ENCODE results near the gene KIAA0753.
A peak's percentile ranks its signal among the peaks of the same experiment; 100 is the strongest.

KIAA0753 gene

DNA sequence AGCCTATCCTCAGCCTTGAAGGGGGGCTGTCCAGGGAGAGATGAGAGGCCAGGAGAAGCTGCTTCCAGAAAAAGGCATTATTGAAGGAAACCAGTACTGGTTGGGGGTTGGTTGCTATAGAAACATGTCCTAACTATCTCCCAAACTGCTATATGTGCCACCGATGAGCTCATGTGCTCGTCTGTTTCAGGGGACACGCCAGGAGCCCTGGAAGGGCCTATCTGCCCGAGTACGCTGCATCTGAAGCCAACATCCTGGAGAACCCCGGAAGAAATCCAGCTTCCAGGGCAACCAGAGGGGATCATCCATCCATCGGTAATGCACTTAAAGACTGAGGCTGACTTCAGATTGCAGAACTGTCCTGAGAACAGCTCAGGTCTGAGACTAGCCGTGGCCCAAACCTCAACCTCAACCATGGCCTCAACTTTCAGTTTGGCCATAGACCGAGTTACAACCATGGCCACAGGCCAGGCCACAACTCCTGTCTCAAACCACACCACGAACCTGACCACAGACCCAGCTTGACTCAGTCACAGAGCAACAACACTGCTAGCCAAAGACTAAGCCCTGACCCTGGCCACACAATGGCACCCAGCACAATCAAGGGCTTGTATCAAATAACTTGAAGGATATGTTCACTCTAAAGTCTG, 94.3 kb downstream of the KIAA0753 start:
- TF ChIP-seq, protein P1, sequence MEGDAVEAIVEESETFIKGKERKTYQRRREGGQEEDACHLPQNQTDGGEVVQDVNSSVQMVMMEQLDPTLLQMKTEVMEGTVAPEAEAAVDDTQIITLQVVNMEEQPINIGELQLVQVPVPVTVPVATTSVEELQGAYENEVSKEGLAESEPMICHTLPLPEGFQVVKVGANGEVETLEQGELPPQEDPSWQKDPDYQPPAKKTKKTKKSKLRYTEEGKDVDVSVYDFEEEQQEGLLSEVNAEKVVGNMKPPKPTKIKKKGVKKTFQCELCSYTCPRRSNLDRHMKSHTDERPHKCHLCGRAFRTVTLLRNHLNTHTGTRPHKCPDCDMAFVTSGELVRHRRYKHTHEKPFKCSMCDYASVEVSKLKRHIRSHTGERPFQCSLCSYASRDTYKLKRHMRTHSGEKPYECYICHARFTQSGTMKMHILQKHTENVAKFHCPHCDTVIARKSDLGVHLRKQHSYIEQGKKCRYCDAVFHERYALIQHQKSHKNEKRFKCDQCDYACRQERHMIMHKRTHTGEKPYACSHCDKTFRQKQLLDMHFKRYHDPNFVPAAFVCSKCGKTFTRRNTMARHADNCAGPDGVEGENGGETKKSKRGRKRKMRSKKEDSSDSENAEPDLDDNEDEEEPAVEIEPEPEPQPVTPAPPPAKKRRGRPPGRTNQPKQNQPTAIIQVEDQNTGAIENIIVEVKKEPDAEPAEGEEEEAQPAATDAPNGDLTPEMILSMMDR (conservative IDR thresholded peaks at IDR 0.05; ENCODE audit: control insufficient read depth, insufficient read depth, low read depth, low read length): no peak
- DNase-seq (ENCODE audit: low read depth): peak; percentile 81
- no peak overlapping the region for H3K4me3 ChIP-seq (ENCODE audit: control insufficient read depth, low read depth, low read length)

DNA sequence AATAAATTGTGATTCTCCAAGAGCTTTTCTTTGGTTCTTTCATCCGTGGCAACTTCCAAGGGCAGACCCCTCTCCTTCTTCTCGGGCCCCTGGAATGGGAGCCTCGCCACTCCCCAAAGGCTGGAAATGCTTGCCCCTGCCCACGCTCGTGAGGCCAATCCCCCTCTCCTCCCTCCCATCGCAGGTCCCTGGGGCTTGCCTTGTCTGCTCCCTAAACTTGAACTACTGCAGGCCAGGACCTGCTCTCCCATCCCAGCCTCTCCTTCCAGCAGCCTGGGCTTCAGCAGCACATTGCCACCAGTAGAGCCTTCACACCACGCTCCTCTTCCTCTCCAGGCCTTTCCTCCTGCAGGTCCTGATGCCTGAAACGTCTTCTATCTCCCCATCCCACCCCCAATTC, 95.2 kb downstream of the KIAA0753 start:
- no peak for DNase-seq (ENCODE audit: low read depth)
- H3K4me3 ChIP-seq (ENCODE audit: control insufficient read depth, low read depth, low read length): no peak overlapping the region
- TF ChIP-seq, protein P1 (conservative IDR thresholded peaks at IDR 0.05; ENCODE audit: control insufficient read depth, insufficient read depth, low read depth, low read length): no peak

DNA sequence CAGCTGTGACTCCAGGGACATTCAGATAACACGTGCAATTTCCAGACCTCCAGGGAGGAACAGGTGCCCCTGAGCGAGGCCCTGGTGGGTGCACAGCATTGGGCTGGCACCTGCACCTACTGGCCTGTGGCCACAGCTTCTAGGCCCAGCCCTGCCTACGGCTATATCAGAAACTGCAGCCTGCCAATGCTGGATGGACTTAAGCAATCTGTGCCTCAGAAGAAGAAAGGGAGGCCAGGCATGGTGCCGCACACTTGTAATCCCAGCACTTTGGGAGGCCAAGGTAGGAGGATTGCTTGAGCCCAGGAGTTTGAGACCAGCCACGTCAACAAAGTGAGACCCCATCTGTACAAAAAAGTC, 96.5 kb downstream of the KIAA0753 start:
- DNase-seq (ENCODE audit: low read depth): no peak
- TF ChIP-seq, protein P1 (conservative IDR thresholded peaks at IDR 0.05; ENCODE audit: control insufficient read depth, insufficient read depth, low read depth, low read length): no peak
- no peak overlapping the region for H3K4me3 ChIP-seq (ENCODE audit: control insufficient read depth, low read depth, low read length)

DNA sequence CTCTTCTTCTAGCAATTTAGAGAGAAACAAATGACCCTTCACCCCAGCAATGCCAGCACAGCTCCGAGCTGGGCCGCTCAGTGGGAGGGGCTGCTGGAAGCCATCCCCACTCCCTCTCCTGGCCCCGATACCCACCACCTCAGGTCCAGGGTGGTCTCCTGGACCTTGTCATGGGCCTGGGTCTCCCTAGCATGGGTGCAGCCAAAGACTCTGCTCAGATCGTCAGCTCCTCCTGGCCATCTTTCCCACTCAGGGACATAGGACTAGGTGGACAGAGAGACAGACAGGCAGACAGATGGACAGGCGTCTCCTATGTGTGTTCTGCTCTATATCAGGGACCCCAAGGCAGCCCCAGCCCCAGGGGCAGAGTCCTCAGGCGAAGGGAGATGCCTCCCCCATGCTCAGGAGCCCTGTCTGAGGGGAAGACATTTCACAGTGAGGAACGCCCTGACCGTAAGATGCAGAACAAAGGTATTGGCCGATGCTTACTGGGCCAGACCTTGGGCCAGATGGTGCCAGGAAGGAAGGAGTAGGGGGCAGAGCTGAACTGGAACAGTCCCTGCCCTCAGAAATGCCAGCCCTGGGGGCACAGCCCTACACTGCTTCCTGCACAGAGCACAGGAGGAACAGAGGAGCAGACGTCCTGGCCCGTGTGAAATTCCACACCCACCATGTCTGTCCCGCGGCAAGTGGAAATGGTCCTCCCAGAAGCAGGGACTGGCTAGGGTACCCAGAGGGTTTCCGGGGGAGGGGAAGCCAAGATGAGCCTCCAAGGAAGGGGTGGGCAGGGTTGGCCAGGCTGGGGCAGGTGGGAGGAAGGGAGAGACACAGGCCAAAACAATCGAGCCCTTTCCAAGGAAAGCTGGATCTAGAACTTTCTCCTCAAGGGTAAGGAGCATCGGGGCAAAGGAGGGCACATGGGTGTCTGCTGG, 97.2 kb downstream of the KIAA0753 start:
- no peak for DNase-seq (ENCODE audit: low read depth)
- TF ChIP-seq, protein P1 (conservative IDR thresholded peaks at IDR 0.05; ENCODE audit: control insufficient read depth, insufficient read depth, low read depth, low read length): no peak
- H3K4me3 ChIP-seq (ENCODE audit: control insufficient read depth, low read depth, low read length): no peak overlapping the region

DNA sequence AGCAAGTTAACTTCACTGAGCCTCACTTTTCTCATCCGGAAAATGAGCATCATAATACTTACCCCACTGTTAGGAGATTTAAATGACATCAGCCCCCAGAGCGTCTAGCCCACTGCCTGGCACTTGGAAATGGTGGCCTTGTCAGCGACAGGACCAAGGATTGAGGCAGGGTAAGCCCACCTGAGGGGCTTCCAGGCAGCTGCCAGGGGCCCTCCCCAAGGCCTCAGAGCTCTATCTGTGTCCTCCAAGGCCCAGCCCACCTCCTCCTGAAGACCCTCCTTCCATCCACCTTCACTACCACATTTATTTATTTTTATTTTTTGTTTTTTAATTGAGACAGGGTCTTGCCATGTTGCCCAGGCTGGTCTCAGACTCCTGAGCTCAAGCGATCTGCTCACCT, 97.9 kb downstream of the KIAA0753 start:
- H3K4me3 ChIP-seq (ENCODE audit: control insufficient read depth, low read depth, low read length): no peak overlapping the region
- DNase-seq (ENCODE audit: low read depth): no peak
- TF ChIP-seq, protein P1 (conservative IDR thresholded peaks at IDR 0.05; ENCODE audit: control insufficient read depth, insufficient read depth, low read depth, low read length): no peak

DNA sequence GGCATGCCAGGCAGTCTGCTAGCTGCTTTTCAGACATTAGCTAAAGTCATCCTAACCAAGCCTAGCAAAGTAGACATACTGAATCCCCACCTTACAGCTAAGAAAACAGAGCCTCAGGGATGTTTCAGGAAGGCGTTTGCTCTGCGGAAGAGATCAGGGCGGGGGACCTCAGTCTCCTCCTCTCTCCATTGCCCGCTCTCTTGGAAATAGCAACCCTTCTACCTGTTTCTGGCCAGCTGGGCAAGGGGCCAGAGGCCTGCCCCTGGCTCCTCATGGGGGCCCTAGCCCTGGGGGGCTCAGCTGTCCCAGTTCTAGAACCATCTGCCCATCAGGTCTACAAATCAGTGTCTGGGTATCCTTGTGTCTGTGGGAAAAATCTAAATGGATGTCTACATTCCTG, 98.6 kb downstream of the KIAA0753 start:
- H3K4me3 ChIP-seq (ENCODE audit: control insufficient read depth, low read depth, low read length): no peak overlapping the region
- TF ChIP-seq, protein P1 (conservative IDR thresholded peaks at IDR 0.05; ENCODE audit: control insufficient read depth, insufficient read depth, low read depth, low read length): no peak
- no peak for DNase-seq (ENCODE audit: low read depth)
